Neutrophil (primary cell): ENCODE measurements around the gene EXT2.
A peak's percentile ranks its signal among the peaks of the same experiment; 100 is the strongest.

ENCODE experiments used
- H3K27ac ChIP-seq: fragments of 200-600 bp; sonication (generic); 2 replicates; pipeline ENCODE4 v1.5.1; 2016; ENCODE audit warnings: mild to moderate bottlenecking, moderate library complexity
- H3K27me3 ChIP-seq: fragments of 200-600 bp; sonication (generic); 2 replicates; pipeline ENCODE4 v1.6.0; 2016; ENCODE audit warnings: mild to moderate bottlenecking
- H3K36me3 ChIP-seq: fragments of 200-600 bp; sonication (generic); 2 replicates; pipeline ENCODE4 v1.5.1; 2017
- H3K4me1 ChIP-seq, 2 experiments: fragments of 200-600 bp in 1 of 2; sonication (generic) in 1 of 2; 1 replicate in 1 of 2; 2 replicates in 1 of 2; pipeline versions ENCODE4 v1.5.1 to v1.6.1; 2013 to 2016; ENCODE audit warnings: low read depth in 1 of 2, low read length in 1 of 2, mild to moderate bottlenecking in 1 of 2, moderate library complexity in 1 of 2; ENCODE audit not compliant: control insufficient read depth in 1 of 2, insufficient read depth in 1 of 2
- H3K4me3 ChIP-seq, 2 experiments: fragments of 200-600 bp in 1 of 2; sonication (generic) in 1 of 2; 1 replicate in 1 of 2; 2 replicates in 1 of 2; pipeline ENCODE4 v1.5.1; 2013 to 2016; ENCODE audit warnings: low read depth in 1 of 2, low read length in 1 of 2, mild to moderate bottlenecking in 1 of 2, moderate library complexity in 1 of 2
- H3K9me3 ChIP-seq: fragments of 200-600 bp; sonication (generic); 2 replicates; pipeline ENCODE4 v1.5.1; 2016
- CTCF ChIP-seq: fragments of 200-600 bp; sonication (generic); IDR thresholded peaks from 2 replicates; pipeline ENCODE4 v1.5.1; 2016; ENCODE audit warnings: antibody characterized with exemption

EXT2 gene

GRCh38 chr11:44085330-44085729 is 10.1 kb upstream of the EXT2 start:
- Histone ChIP-seq H3K27ac (no peak overlapping the region), H3K4me3 (no peak overlapping the region), H3K27me3 (no peaks in the 10 kb centered on the region), H3K36me3 (peaks cover 17% of the 10 kb centered on the region), H3K9me3 (no peaks in the 10 kb centered on the region), H3K4me1 (no peaks in the 10 kb centered on the region)
- TF ChIP-seq CTCF = no peak

- Histone ChIP-seq H3K27ac (no peak overlapping the region), H3K27me3 (no peaks in the 10 kb centered on the region), H3K36me3 (peaks cover 4% of the 10 kb centered on the region), H3K4me3 (no peak overlapping the region), H3K4me1 (no peaks in the 10 kb centered on the region), H3K9me3 (no peaks in the 10 kb centered on the region)
- no peak for TF ChIP-seq CTCF
These were observed 7.1 kb upstream of the EXT2 start for GRCh38 chr11:44088377-44088776.

- Histone ChIP-seq H3K4me1 (no peaks in the 10 kb centered on the region), H3K9me3 (no peaks in the 10 kb centered on the region), H3K36me3 (no peaks in the 10 kb centered on the region), H3K4me3 (no peak overlapping the region), H3K27me3 (no peaks in the 10 kb centered on the region), H3K27ac (no peak overlapping the region)
- TF ChIP-seq CTCF = no peak
These were observed 6.6 kb upstream of the EXT2 start for GRCh38 chr11:44088871-44089270.

- no peak for TF ChIP-seq CTCF
- Histone ChIP-seq H3K9me3 (no peaks in the 10 kb centered on the region), H3K4me3 (no peak overlapping the region), H3K36me3 (no peaks in the 10 kb centered on the region), H3K27me3 (no peaks in the 10 kb centered on the region), H3K27ac (no peak overlapping the region), H3K4me1 (peaks cover 0 to 6% of the 10 kb centered on the region in 2 experiments)
These were observed 4.9 kb upstream of the EXT2 start for GRCh38 chr11:44090539-44090938.

GRCh38 chr11:44094260-44094868 is 1.1 kb upstream of the EXT2 start:
- Histone ChIP-seq H3K4me3 (no peak overlapping the region), H3K27me3 (peaks cover 18% of the 10 kb centered on the region), H3K27ac (no peak overlapping the region), H3K4me1 (peaks cover 10 to 15% of the 10 kb centered on the region in 2 experiments), H3K36me3 (no peaks in the 10 kb centered on the region), H3K9me3 (no peaks in the 10 kb centered on the region)
- TF ChIP-seq CTCF = peak; percentile 60
